Measurements from ENCODE around the gene C1orf53. TPM values are rescaled to one million over a fixed set of nuclear protein-coding genes. Genes with fewer than 3 reads are reported as not detected.

Gene C1orf53
- total RNA-seq, 1 experiment from 2014 or later, result 7.2 TPM

DNA sequence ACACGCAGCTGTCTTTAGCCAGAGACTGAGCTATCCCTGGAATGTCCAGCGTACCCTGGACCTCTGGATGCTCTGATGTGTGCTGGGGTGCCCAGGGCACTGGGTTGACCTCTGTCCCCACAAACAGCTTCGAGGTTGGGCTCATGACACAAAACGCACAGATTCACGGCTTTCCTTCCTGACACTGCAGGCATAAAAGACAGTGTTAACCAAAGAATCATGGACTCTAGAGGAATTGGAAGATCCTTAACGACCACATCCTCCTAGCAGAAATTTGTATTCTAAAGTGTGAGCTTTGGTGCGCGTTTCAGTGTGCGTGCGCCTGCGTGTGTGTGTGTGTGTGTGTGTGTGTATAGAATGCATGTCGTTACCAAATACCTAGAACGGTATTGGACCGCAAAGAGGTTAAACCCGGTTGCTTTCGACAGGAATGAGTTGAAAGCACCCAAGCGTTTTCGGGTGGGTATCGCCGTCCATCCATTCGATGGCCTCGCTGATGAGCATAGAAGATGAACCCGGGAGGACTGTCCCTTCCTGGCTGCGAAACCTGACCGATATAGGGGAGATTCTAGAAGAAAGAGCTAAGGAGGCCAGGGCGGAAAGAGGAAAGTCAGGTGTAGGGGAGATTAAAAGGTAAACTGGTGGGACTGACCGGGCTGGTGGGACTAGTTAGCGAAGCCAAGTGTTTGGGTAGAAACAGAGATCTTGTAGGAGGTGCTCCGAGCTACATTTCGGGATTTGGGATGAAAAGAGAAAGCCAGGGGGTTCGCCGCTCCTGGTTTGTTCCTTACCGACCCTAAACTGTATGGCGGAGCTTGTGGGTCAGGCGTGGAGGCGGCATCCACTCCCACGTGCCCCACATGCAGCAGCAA is 7.9 kb downstream of the C1orf53 start:
- Histone ChIP-seq H3K9me3 (ENCODE audit: control insufficient read depth, insufficient read depth, low read depth, low read length) (no peaks in the 10 kb centered on the region), H3K27me3 (ENCODE audit: control insufficient read depth, insufficient read depth, low read length) (peaks cover 44% of the 10 kb centered on the region), H3K4me3 (ENCODE audit: low read depth in 2 of 2, low read length in 2 of 2) (no peak overlapping the region), H3K4me1 (ENCODE audit: control insufficient read depth, insufficient read depth, low read length) (peaks cover 5% of the 10 kb centered on the region), H3K36me3 (ENCODE audit: control insufficient read depth, insufficient read depth, low read length) (no peaks in the 10 kb centered on the region), H3K27ac (ENCODE audit: low read length) (no peak overlapping the region)
- no TSS peak for BruUV-seq (replicated peaks)
- DNase-seq (ENCODE audit: low read depth, low spot score) (no peak), ATAC-seq (no peak)
- ChIA-PET POLR2A (interaction anchor here (0.6 kb wide), 1 partner anchor 121 kb away, joined by 3 read pairs; no protein-coding TSS in a partner anchor), CTCF (no interaction called here)
- in situ Hi-C loops (cut with HindIII; ENCODE audit: low pct_unique_long_range_greater_than_20kb, low sequenced_read_pairs) (no loop called here), intact Hi-C loops (cut with micrococcal nuclease; ENCODE audit: unreplicated experiment) (no loop called here)
- TF ChIP-seq, protein P1, sequence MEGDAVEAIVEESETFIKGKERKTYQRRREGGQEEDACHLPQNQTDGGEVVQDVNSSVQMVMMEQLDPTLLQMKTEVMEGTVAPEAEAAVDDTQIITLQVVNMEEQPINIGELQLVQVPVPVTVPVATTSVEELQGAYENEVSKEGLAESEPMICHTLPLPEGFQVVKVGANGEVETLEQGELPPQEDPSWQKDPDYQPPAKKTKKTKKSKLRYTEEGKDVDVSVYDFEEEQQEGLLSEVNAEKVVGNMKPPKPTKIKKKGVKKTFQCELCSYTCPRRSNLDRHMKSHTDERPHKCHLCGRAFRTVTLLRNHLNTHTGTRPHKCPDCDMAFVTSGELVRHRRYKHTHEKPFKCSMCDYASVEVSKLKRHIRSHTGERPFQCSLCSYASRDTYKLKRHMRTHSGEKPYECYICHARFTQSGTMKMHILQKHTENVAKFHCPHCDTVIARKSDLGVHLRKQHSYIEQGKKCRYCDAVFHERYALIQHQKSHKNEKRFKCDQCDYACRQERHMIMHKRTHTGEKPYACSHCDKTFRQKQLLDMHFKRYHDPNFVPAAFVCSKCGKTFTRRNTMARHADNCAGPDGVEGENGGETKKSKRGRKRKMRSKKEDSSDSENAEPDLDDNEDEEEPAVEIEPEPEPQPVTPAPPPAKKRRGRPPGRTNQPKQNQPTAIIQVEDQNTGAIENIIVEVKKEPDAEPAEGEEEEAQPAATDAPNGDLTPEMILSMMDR (IDR thresholded peaks at IDR 0.05), result no peak
- no peak for TF ChIP-seq TCF7L2 (IDR thresholded peaks at IDR 0.05; ENCODE audit: low read depth, low read length)
- no peak for TF ChIP-seq REST (IDR thresholded peaks at IDR 0.05; ENCODE audit: insufficient read depth in 1 of 2, low read depth in 2 of 2, low read length in 1 of 2)
- TF ChIP-seq POLR2AphosphoS5 (IDR thresholded peaks at IDR 0.05; ENCODE audit: low read depth, low read length), result no peak
- no peak for TF ChIP-seq SIN3A (IDR thresholded peaks at IDR 0.05; ENCODE audit: borderline replicate concordance, insufficient read depth, low read depth, low read length)

DNA sequence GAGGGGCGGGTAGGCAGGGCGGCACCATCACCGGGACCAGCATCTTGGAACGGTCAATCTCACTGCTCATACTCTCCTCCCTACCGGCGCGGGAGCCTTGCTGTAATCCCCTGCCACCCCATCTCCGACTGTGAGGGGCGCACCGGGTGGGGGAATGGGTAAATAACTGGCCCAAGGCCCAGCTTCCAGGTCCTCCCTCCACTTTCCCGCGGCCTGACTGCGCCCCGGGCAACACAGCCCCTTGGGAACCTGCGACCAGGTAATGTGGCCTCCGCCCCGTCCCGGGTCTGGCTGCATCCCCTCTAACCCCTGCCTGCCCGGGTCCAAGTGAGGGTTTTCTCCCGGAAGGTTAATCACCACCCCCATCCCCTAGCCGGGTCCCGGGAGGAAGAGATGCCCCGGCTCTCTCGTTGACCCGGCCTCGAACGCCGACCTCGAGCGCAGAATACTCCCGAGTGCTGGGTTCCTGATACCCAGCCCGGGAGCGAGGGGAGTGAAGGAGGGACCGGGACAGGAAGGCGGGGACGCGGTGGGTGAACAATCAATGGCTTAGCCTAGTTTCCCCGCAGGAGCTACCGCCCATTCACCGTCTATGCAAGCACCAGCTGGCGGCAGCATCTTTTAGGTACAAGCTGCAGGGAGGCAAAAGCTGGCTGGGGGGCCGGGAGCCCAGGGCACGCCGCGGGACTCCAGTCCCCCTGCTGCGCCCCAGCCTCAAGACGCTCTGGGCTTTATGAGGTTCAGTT is 8.9 kb downstream of the C1orf53 start:
- ATAC-seq (peak; percentile 20; the same call in 1 of the 2 replicates), DNase-seq (ENCODE audit: low read depth, low spot score) (no peak)
- no TSS peak for BruUV-seq (replicated peaks)
- H3K9me3 ChIP-seq (ENCODE audit: control insufficient read depth, insufficient read depth, low read depth, low read length), result no peaks in the 10 kb centered on the region
- peaks cover 51% of the 10 kb centered on the region for H3K27me3 ChIP-seq (ENCODE audit: control insufficient read depth, insufficient read depth, low read length)
- H3K36me3 ChIP-seq (ENCODE audit: control insufficient read depth, insufficient read depth, low read length), result no peaks in the 10 kb centered on the region
- H3K4me3 ChIP-seq (ENCODE audit: low read depth in 2 of 2, low read length in 2 of 2), result peak overlapping the region; percentile 24 to 47
- CTCF ChIA-PET, result no interaction called here
- TF ChIP-seq TCF7L2 (IDR thresholded peaks at IDR 0.05; ENCODE audit: low read depth, low read length) (no peak), SIN3A (IDR thresholded peaks at IDR 0.05; ENCODE audit: borderline replicate concordance, insufficient read depth, low read depth, low read length) (no peak), POLR2AphosphoS5 (IDR thresholded peaks at IDR 0.05; ENCODE audit: low read depth, low read length) (no peak), REST (IDR thresholded peaks at IDR 0.05; ENCODE audit: insufficient read depth in 1 of 2, low read depth in 2 of 2, low read length in 1 of 2) (no peak)
- TF ChIP-seq, protein P1 (IDR thresholded peaks at IDR 0.05), result no peak
- in situ Hi-C loops (cut with HindIII; ENCODE audit: low pct_unique_long_range_greater_than_20kb, low sequenced_read_pairs), result no loop called here
- intact Hi-C loops (cut with micrococcal nuclease; ENCODE audit: unreplicated experiment), result no loop called here
- POLR2A ChIA-PET, result interaction anchor here (0.6 kb wide), 1 partner anchor 120 kb away, joined by 3 read pairs; no protein-coding TSS in a partner anchor
- H3K4me1 ChIP-seq (ENCODE audit: control insufficient read depth, insufficient read depth, low read length), result peaks cover 7% of the 10 kb centered on the region
- no peak overlapping the region for H3K27ac ChIP-seq (ENCODE audit: low read length)
